K562 (cell line): ENCODE results near the gene POLR1C. TPM values are rescaled to one million over a fixed set of nuclear protein-coding genes. Genes with fewer than 3 reads are reported as not detected.
A peak's percentile ranks its signal among the peaks of the same experiment; 100 is the strongest.

Source experiments
- CHCHD3 ChIP-seq: fragments of 250-450 bp; sonication (Bioruptor Pico); IDR thresholded peaks from 2 replicates; pipeline ENCODE4 v2.1.2; 2022; ENCODE audit warnings: mild to moderate bottlenecking
- DDX20 ChIP-seq: fragments of 450-650 bp; IDR thresholded peaks from 2 replicates; pipeline ENCODE4 v1.6.1; 2016; ENCODE audit warnings: missing genetic modification characterization, low read depth, mild to moderate bottlenecking, missing compliant biosample characterization, moderate library complexity
- JUNB ChIP-seq: fragments of 450-650 bp; formaldehyde crosslinking; conservative IDR thresholded peaks from 2 replicates; pipeline ENCODE4 v1.4.0; 2020; ENCODE audit warnings: mild to moderate bottlenecking
- MNT ChIP-seq, 2 experiments: fragments of 450-650 bp; conservative IDR thresholded peaks; 2 replicates each; pipeline ENCODE4 v1.6.1; 2017; ENCODE audit warnings: mild to moderate bottlenecking in 2 of 2, moderate library complexity in 2 of 2
- POU5F1 ChIP-seq: fragments of 150-350 bp; IDR thresholded peaks from 2 replicates; pipeline ENCODE4 v1.6.1; 2014; ENCODE audit warnings: borderline replicate concordance, low read length, low read depth, mild to moderate bottlenecking; ENCODE audit not compliant: partially characterized antibody
- SUPT5H ChIP-seq: fragments of 450-650 bp; IDR thresholded peaks from 2 replicates; pipeline ENCODE4 v1.6.1; 2016
- ZBTB17 ChIP-seq: fragments of 450-650 bp; formaldehyde crosslinking; IDR thresholded peaks from 2 replicates; pipeline ENCODE4 v1.4.0; 2020; ENCODE audit warnings: mild to moderate bottlenecking
- ZNF263 ChIP-seq: sonication (generic); formaldehyde crosslinking; IDR thresholded peaks from 2 replicates; pipeline ENCODE4 v1.8.0; 2022; ENCODE audit warnings: mild to moderate bottlenecking, missing genetic modification reagents, borderline replicate concordance
- ZNF707 ChIP-seq: fragments of 250-450 bp; sonication (Bioruptor Pico); conservative IDR thresholded peaks from 2 replicates; pipeline ENCODE4 v1.8.0; 2022; ENCODE audit warnings: inconsistent platforms, mild to moderate bottlenecking, moderate library complexity
- polyA plus RNA-seq, 8 experiments: library from polyadenylated mRNA; depleted of rRNA in 4 of 8; stranded (reverse) in 5 of 8; unstranded in 3 of 8; fragments of >200 nt; fragmentation: Nextera tagmentation in 2 of 8; fragmentation: Illumina TruSeq in 1 of 8; extraction: Ambion mirVana in 2 of 8; extraction: Trizol in 1 of 8; gene quantifications; 2 replicates each; pipeline versions ENCODE4 v1.2.1 to v1.2.3, GENCODE V29; 2011 to 2014; ENCODE audit warnings: inconsistent platforms in 1 of 8, missing spikeins in 1 of 8
- total RNA-seq, 7 experiments: library from RNA; depleted of rRNA in 6 of 7; stranded (reverse); fragments of >200 nt in 6 of 7; fragmentation: Illumina TruSeq in 2 of 7; extraction: Trizol in 2 of 7; gene quantifications; 2 replicates each; pipeline versions ENCODE4 v1.2.1 to v1.2.3, GENCODE V29; 2011 to 2021; ENCODE audit warnings: low replicate concordance in 1 of 7
- TF ChIP-seq, protein P1 (sequence below): fragments of 200-800 bp; sonication (Bioruptor generic); IDR thresholded peaks from 2 replicates; pipeline ENCODE4 v1.6.1; 2017; ENCODE audit warnings: missing genetic modification characterization, missing compliant biosample characterization
- TF ChIP-seq, protein P2 (sequence below): fragments of 450-650 bp; formaldehyde crosslinking; IDR thresholded peaks from 2 replicates; pipeline ENCODE4 v1.4.0; 2020; ENCODE audit warnings: mild to moderate bottlenecking, moderate library complexity
- TF ChIP-seq, protein P3 (sequence below): fragments of 250-450 bp; sonication (Bioruptor Pico); IDR thresholded peaks from 2 replicates; pipeline ENCODE4 v1.9.0; 2021; ENCODE audit warnings: mild to moderate bottlenecking, inconsistent platforms
- TF ChIP-seq, protein P4 (sequence below): fragments of 250-450 bp; sonication (Bioruptor Pico); IDR thresholded peaks from 2 replicates; pipeline ENCODE4 v1.4.0; 2020

POLR1C gene
- total and polyA plus RNA-seq, 9 of the 15 experiments (the other 6 are each of a cell fraction or from before 2014, with no cell fraction given) = 83.5 to 429 (median 120) TPM

- TF ChIP-seq, protein P1, sequence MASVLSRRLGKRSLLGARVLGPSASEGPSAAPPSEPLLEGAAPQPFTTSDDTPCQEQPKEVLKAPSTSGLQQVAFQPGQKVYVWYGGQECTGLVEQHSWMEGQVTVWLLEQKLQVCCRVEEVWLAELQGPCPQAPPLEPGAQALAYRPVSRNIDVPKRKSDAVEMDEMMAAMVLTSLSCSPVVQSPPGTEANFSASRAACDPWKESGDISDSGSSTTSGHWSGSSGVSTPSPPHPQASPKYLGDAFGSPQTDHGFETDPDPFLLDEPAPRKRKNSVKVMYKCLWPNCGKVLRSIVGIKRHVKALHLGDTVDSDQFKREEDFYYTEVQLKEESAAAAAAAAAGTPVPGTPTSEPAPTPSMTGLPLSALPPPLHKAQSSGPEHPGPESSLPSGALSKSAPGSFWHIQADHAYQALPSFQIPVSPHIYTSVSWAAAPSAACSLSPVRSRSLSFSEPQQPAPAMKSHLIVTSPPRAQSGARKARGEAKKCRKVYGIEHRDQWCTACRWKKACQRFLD = no peak
- no peak for TF ChIP-seq POU5F1
- TF ChIP-seq JUNB = no peak
- TF ChIP-seq MNT (conservative IDR thresholded peaks at IDR 0.05) = peak in 1 of 2 experiments; percentile 77; a peak in 2 of 4 replicates
- no peak for TF ChIP-seq ZNF707
- peak; percentile 77 for TF ChIP-seq SUPT5H
- peak; percentile 74; the same call in 1 of the 2 replicates for TF ChIP-seq CHCHD3
- TF ChIP-seq DDX20 (tag) = no peak
- TF ChIP-seq, protein P2, sequence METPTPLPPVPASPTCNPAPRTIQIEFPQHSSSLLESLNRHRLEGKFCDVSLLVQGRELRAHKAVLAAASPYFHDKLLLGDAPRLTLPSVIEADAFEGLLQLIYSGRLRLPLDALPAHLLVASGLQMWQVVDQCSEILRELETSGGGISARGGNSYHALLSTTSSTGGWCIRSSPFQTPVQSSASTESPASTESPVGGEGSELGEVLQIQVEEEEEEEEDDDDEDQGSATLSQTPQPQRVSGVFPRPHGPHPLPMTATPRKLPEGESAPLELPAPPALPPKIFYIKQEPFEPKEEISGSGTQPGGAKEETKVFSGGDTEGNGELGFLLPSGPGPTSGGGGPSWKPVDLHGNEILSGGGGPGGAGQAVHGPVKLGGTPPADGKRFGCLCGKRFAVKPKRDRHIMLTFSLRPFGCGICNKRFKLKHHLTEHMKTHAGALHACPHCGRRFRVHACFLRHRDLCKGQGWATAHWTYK (CRISPR knock-in tag) = peak; percentile 48; the same call in 1 of the 2 replicates
- peak; percentile 21; the same call in 1 of the 2 replicates for TF ChIP-seq ZBTB17 (CRISPR knock-in tag)
- TF ChIP-seq, protein P3, sequence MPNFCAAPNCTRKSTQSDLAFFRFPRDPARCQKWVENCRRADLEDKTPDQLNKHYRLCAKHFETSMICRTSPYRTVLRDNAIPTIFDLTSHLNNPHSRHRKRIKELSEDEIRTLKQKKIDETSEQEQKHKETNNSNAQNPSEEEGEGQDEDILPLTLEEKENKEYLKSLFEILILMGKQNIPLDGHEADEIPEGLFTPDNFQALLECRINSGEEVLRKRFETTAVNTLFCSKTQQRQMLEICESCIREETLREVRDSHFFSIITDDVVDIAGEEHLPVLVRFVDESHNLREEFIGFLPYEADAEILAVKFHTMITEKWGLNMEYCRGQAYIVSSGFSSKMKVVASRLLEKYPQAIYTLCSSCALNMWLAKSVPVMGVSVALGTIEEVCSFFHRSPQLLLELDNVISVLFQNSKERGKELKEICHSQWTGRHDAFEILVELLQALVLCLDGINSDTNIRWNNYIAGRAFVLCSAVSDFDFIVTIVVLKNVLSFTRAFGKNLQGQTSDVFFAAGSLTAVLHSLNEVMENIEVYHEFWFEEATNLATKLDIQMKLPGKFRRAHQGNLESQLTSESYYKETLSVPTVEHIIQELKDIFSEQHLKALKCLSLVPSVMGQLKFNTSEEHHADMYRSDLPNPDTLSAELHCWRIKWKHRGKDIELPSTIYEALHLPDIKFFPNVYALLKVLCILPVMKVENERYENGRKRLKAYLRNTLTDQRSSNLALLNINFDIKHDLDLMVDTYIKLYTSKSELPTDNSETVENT (CRISPR knock-in tag) = peak; percentile 48; the same call in 1 of the 2 replicates
- TF ChIP-seq ZNF263 = peak; percentile 46; the same call in 1 of the 2 replicates
- TF ChIP-seq, protein P4, sequence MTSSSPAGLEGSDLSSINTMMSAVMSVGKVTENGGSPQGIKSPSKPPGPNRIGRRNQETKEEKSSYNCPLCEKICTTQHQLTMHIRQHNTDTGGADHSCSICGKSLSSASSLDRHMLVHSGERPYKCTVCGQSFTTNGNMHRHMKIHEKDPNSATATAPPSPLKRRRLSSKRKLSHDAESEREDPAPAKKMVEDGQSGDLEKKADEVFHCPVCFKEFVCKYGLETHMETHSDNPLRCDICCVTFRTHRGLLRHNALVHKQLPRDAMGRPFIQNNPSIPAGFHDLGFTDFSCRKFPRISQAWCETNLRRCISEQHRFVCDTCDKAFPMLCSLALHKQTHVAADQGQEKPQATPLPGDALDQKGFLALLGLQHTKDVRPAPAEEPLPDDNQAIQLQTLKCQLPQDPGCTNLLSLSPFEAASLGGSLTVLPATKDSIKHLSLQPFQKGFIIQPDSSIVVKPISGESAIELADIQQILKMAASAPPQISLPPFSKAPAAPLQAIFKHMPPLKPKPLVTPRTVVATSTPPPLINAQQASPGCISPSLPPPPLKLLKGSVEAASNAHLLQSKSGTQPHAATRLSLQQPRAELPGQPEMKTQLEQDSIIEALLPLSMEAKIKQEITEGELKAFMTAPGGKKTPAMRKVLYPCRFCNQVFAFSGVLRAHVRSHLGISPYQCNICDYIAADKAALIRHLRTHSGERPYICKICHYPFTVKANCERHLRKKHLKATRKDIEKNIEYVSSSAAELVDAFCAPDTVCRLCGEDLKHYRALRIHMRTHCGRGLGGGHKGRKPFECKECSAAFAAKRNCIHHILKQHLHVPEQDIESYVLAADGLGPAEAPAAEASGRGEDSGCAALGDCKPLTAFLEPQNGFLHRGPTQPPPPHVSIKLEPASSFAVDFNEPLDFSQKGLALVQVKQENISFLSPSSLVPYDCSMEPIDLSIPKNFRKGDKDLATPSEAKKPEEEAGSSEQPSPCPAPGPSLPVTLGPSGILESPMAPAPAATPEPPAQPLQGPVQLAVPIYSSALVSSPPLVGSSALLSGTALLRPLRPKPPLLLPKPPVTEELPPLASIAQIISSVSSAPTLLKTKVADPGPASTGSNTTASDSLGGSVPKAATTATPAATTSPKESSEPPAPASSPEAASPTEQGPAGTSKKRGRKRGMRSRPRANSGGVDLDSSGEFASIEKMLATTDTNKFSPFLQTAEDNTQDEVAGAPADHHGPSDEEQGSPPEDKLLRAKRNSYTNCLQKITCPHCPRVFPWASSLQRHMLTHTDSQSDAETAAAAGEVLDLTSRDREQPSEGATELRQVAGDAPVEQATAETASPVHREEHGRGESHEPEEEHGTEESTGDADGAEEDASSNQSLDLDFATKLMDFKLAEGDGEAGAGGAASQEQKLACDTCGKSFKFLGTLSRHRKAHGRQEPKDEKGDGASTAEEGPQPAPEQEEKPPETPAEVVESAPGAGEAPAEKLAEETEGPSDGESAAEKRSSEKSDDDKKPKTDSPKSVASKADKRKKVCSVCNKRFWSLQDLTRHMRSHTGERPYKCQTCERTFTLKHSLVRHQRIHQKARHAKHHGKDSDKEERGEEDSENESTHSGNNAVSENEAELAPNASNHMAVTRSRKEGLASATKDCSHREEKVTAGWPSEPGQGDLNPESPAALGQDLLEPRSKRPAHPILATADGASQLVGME (CRISPR knock-in tag) = 0 out of 2 replicates have a peak, but pooled peaks have one; percentile 36
Observed at GRCh38 chr6:43509984-43510826, 6.7 kb upstream of the POLR1C start, which contains the start of gene LRRC73 (continued).
